SK-N-SH (cell line): Measurements from ENCODE around the gene PMEPA1. TPM values are rescaled to one million over a fixed set of nuclear protein-coding genes. Genes with fewer than 3 reads are reported as not detected.

ENCODE experiments used
- CTCF ChIA-PET: fragments of 300-600, 350-600 bp; formaldehyde crosslinking; extraction: SDS; loops from one replicate; lab custom pipeline; 2021; lab: Yijun Ruan, JAX
- POLR2A ChIA-PET: fragments of 350-600 bp; sonication (Branson Sonifier 250); formaldehyde crosslinking; extraction: SDS; loops from one replicate; lab custom pipeline; 2020; ENCODE audit warnings: antibody characterized with exemption, inconsistent platforms; lab: Yijun Ruan, JAX
- DNase-seq: peaks from one replicate; pipeline ENCODE4 v3.0.0; 2012
- H2AFZ ChIP-seq: fragments of 200-600 bp; sonication (generic); 2 replicates; pipeline ENCODE4 v1.8.1; 2016; ENCODE audit warnings: antibody characterized with exemption, mild to moderate bottlenecking, low read depth
- H3F3A ChIP-seq: fragments of 200-600 bp; sonication (generic); replicated peaks from 2 replicates; pipeline ENCODE3; 2016; ENCODE audit warnings: antibody characterized with exemption, mild to moderate bottlenecking; ENCODE audit not compliant: insufficient read depth
- H3K27ac ChIP-seq, 2 experiments: fragments of 200-500 bp in 1 of 2; fragments of 200-600 bp in 1 of 2; sonication (Bioruptor generic) in 1 of 2; sonication (generic), shearing (Covaris generic) in 1 of 2; 2 replicates each; pipeline versions ENCODE4 v1.5.1 to v1.6.1; 2014 to 2016; ENCODE audit warnings: low read depth in 2 of 2, inconsistent platforms in 1 of 2, low read length in 1 of 2, mild to moderate bottlenecking in 1 of 2, mixed read lengths in 1 of 2
- H3K27me3 ChIP-seq: fragments of 200-600 bp; sonication (generic), shearing (Covaris generic); 2 replicates; pipeline ENCODE4 v1.6.1; 2016; ENCODE audit warnings: mixed run types; ENCODE audit not compliant: insufficient read depth
- H3K36me3 ChIP-seq, 2 experiments: fragments of 200-500 bp in 1 of 2; fragments of 200-600 bp in 1 of 2; sonication (Bioruptor generic) in 1 of 2; sonication (generic) in 1 of 2; replicated peaks in 1 of 2; 2 replicates each; pipeline versions ENCODE3 to v1.5.1; 2014 to 2016; ENCODE audit warnings: low read length in 1 of 2, mild to moderate bottlenecking in 1 of 2; ENCODE audit not compliant: insufficient read depth in 2 of 2, control insufficient read depth in 1 of 2
- H3K4me1 ChIP-seq, 2 experiments: fragments of 200-500 bp in 1 of 2; fragments of 200-600 bp in 1 of 2; sonication (Bioruptor generic) in 1 of 2; sonication (generic), shearing (Covaris generic) in 1 of 2; 2 replicates each; pipeline versions ENCODE4 v1.5.1 to v1.6.1; 2014 to 2016; ENCODE audit warnings: low read depth in 1 of 2, low read length in 1 of 2, mixed run types in 1 of 2; ENCODE audit not compliant: insufficient read depth in 2 of 2, control insufficient read depth in 1 of 2
- H3K4me2 ChIP-seq: fragments of 200-600 bp; sonication (generic), shearing (Covaris generic); 2 replicates; pipeline ENCODE4 v1.6.1; 2017; ENCODE audit warnings: mixed run types
- H3K4me3 ChIP-seq, 2 experiments: fragments of 200-500 bp in 1 of 2; fragments of 200-600 bp in 1 of 2; sonication (Bioruptor generic) in 1 of 2; sonication (generic), shearing (Covaris generic) in 1 of 2; 2 replicates each; pipeline versions ENCODE4 v1.5.1 to v1.8.1; 2014 to 2016; ENCODE audit warnings: low read depth in 2 of 2, inconsistent platforms in 1 of 2, low read length in 1 of 2, mild to moderate bottlenecking in 1 of 2, mixed read lengths in 1 of 2, moderate library complexity in 1 of 2
- H3K79me2 ChIP-seq: fragments of 200-600 bp; sonication (generic); 2 replicates; pipeline ENCODE4 v1.8.1; 2017; ENCODE audit warnings: mild to moderate bottlenecking; ENCODE audit not compliant: insufficient read depth
- H3K9ac ChIP-seq: fragments of 200-600 bp; sonication (generic); 2 replicates; pipeline ENCODE4 v1.6.1; 2017; ENCODE audit warnings: mixed run types
- H3K9me2 ChIP-seq: fragments of 200-600 bp; sonication (generic); 2 replicates; pipeline ENCODE4 v1.6.1; 2017; ENCODE audit warnings: mixed run types
- H3K9me3 ChIP-seq: fragments of 200-600 bp; sonication (generic); 2 replicates; pipeline ENCODE4 v1.6.1; 2017; ENCODE audit warnings: mixed run types, mild to moderate bottlenecking, moderate library complexity
- H4K20me1 ChIP-seq: fragments of 200-600 bp; sonication (generic); 2 replicates; pipeline ENCODE4 v1.6.1; 2017; ENCODE audit warnings: mild to moderate bottlenecking, mixed run types; ENCODE audit not compliant: insufficient read depth
- CTCF ChIP-seq: fragments of 200-600 bp; sonication (generic); IDR thresholded peaks from 2 replicates; pipeline ENCODE4 v1.6.1; 2017; ENCODE audit warnings: antibody characterized with exemption, mild to moderate bottlenecking, moderate library complexity
- EP300 ChIP-seq, 2 experiments: IDR thresholded peaks; 2 replicates each; pipeline versions ENCODE4 v1.4.0 to v1.6.1; 2012; ENCODE audit warnings: borderline replicate concordance in 1 of 2, low read depth in 1 of 2, low read length in 1 of 2
- EZH2phosphoT487 ChIP-seq: fragments of 200-600 bp; sonication (generic); IDR thresholded peaks from 2 replicates; pipeline ENCODE4 v1.6.1; 2017; ENCODE audit warnings: low read depth, mixed run types, mild to moderate bottlenecking, antibody characterized with exemption, moderate library complexity, borderline replicate concordance
- FOXM1 ChIP-seq: IDR thresholded peaks from 2 replicates; pipeline ENCODE4 v1.4.0; 2012; ENCODE audit warnings: low read depth, mild to moderate bottlenecking
- GABPA ChIP-seq: IDR thresholded peaks from 2 replicates; pipeline ENCODE4 v1.4.0; 2012; ENCODE audit warnings: low read depth, mild to moderate bottlenecking
- GATA2 ChIP-seq: sonication (generic); formaldehyde crosslinking; IDR thresholded peaks from 2 replicates; pipeline ENCODE4 v1.5.0; 2020; ENCODE audit warnings: mild to moderate bottlenecking, missing genetic modification reagents
- JUND ChIP-seq: IDR thresholded peaks from 2 replicates; pipeline ENCODE4 v1.4.0; 2012
- MAX ChIP-seq: IDR thresholded peaks from 2 replicates; pipeline ENCODE4 v1.4.0; 2012; ENCODE audit warnings: low read depth
- MEF2A ChIP-seq: IDR thresholded peaks from 2 replicates; pipeline ENCODE4 v1.4.0; 2012; ENCODE audit warnings: low read depth, borderline replicate concordance
- MXI1 ChIP-seq: IDR thresholded peaks from 2 replicates; pipeline ENCODE4 v1.6.1; 2012; ENCODE audit warnings: mild to moderate bottlenecking, low read depth, low read length, improper control_type of control experiment
- NFIC ChIP-seq: IDR thresholded peaks from 2 replicates; pipeline ENCODE4 v1.4.0; 2012; ENCODE audit warnings: borderline replicate concordance
- PBX3 ChIP-seq: IDR thresholded peaks from 2 replicates; pipeline ENCODE4; 2012
- RAD21 ChIP-seq: IDR thresholded peaks from 2 replicates; pipeline ENCODE4 v1.6.1; 2012; ENCODE audit warnings: mild to moderate bottlenecking, low read length
- RFX5 ChIP-seq: IDR thresholded peaks from 2 replicates; pipeline ENCODE4 v1.6.1; 2012; ENCODE audit warnings: mild to moderate bottlenecking, improper control_type of control experiment, low read length
- SIN3A ChIP-seq: IDR thresholded peaks from 2 replicates; pipeline ENCODE4 v1.6.1; 2012; ENCODE audit warnings: low read depth, mild to moderate bottlenecking, low read length, moderate library complexity, borderline replicate concordance
- SMC3 ChIP-seq: IDR thresholded peaks from 2 replicates; pipeline ENCODE4 v1.6.1; 2012; ENCODE audit warnings: low read depth, low read length, improper control_type of control experiment
- USF1 ChIP-seq: IDR thresholded peaks from 2 replicates; pipeline ENCODE4 v1.4.0; 2012; ENCODE audit warnings: low read depth, borderline replicate concordance
- YY1 ChIP-seq: IDR thresholded peaks from 2 replicates; pipeline ENCODE4 v1.4.0; 2012; ENCODE audit warnings: low read depth, mild to moderate bottlenecking
- WGBS: methylation state at CpG from one replicate; pipeline ENCODE4 v1.1.6; 2017; ENCODE audit warnings: low lambda C conversion rate; 5-methylcytosine and 5-hydroxymethylcytosine counted together
- polyA plus RNA-seq, 3 experiments: library from polyadenylated mRNA; depleted of rRNA; stranded (reverse); fragments of >200 nt; gene quantifications; 2 replicates each; pipeline ENCODE4 v1.2.3, GENCODE V29; 2012

PMEPA1 gene
- polyA plus RNA-seq, 1 of the 3 experiments (the other 2 are of a cell fraction), result 7.1 TPM

GRCh38 chr20:57748601-57749130 is 38.9 kb upstream of the PMEPA1 start (continued):
- TF ChIP-seq USF1 (no peak), RFX5 (no peak), MXI1 (peak; percentile 93), CTCF (no peak), PBX3 (peak; percentile 47; the same call in 1 of the 2 replicates), SMC3 (peak; percentile 47), GATA2 (CRISPR knock-in tag) (peak; percentile 43), JUND (peak; percentile 39), EZH2phosphoT487 (no peak), SIN3A (peak; percentile 49; the same call in 1 of the 2 replicates), EP300 (IDR thresholded peaks at IDR 0.05; ENCODE audit: borderline replicate concordance in 1 of 2, low read depth in 1 of 2, low read length in 1 of 2) (peak; percentile 69 to 79; a peak in 3 of 4 replicates), MEF2A (peak; percentile 19; the same call in 1 of the 2 replicates), MAX (peak; percentile 94), NFIC (peak; percentile 92), RAD21 (peak; percentile 41), FOXM1 (no peak), YY1 (no peak)
- TF ChIP-seq, all 33 proteins: peak for 21

- H3K36me3 ChIP-seq, result no peaks in the 10 kb centered on the region
- POLR2A ChIA-PET, result no interaction called here
- TF ChIP-seq NFIC, result no peak
- TF ChIP-seq GABPA, result no peak
- H3F3A ChIP-seq, result peaks cover 13% of the 10 kb centered on the region
- H3K79me2 ChIP-seq, result no peaks in the 10 kb centered on the region
- no peaks in the 10 kb centered on the region for H4K20me1 ChIP-seq
- H3K27ac ChIP-seq, result peak overlapping the region; percentile 76 to 95
- H3K27me3 ChIP-seq, result no peaks in the 10 kb centered on the region
- H3K9me3 ChIP-seq, result no peaks in the 10 kb centered on the region
- WGBS, result 82% methylated on average over 18 of the region's 18 CpGs
- peak overlapping the region; percentile 88 for H3K4me2 ChIP-seq
- H3K9ac ChIP-seq, result 0 out of 2 replicates have a peak overlapping the region, but pooled peaks have one; percentile 3
- H3K9me2 ChIP-seq, result no peaks in the 10 kb centered on the region
- DNase-seq, result no peak
- CTCF ChIA-PET, result interaction anchor here (0.9 to 1.9 kb wide), 4 partner anchors 39 to 338 kb away, joined by 3 to 7 read pairs (median 4); no protein-coding TSS in a partner anchor
- H2AFZ ChIP-seq, result peak overlapping the region; percentile 89; the same call in 1 of the 2 replicates
- peaks cover 14 to 50% of the 10 kb centered on the region in 2 experiments for H3K4me1 ChIP-seq
- peak overlapping the region; percentile 33 to 65; a peak in 2 of 4 replicates for H3K4me3 ChIP-seq
Measured at GRCh38 chr20:57747861-57748481, 38.2 kb upstream of the PMEPA1 start.
